Neural cell (in vitro differentiated cells): ENCODE data around the gene ZNF17. TPM values are rescaled to one million over a fixed set of nuclear protein-coding genes. Genes with fewer than 3 reads are reported as not detected.
A peak's percentile ranks its signal among the peaks of the same experiment; 100 is the strongest.

Experiments used
- H2AFZ ChIP-seq: fragments of 200-600, 300-800 bp; sonication (generic), shearing (Covaris generic); 2 replicates; pipeline ENCODE4 v1.6.0; 2014; ENCODE audit warnings: low read depth, mild to moderate bottlenecking, antibody characterized with exemption, low read length, moderate library complexity
- H3F3A ChIP-seq: fragments of 200-600 bp; shearing (Covaris generic); 2 replicates; pipeline ENCODE4 v1.6.1; 2016; ENCODE audit warnings: mild to moderate bottlenecking, moderate library complexity, mixed read lengths, antibody characterized with exemption, low read length; ENCODE audit not compliant: insufficient read depth, poor library complexity, severe bottlenecking
- H3K27ac ChIP-seq: fragments of 200-600, 300-800 bp; sonication (generic), shearing (Covaris generic); 2 replicates; pipeline ENCODE4 v1.5.1; 2014; ENCODE audit warnings: mild to moderate bottlenecking, low read length, moderate library complexity
- H3K27me3 ChIP-seq: fragments of 300-800, 200-600 bp; sonication (generic), shearing (Covaris generic); 2 replicates; pipeline ENCODE4 v1.6.0; 2014; ENCODE audit warnings: mild to moderate bottlenecking, low read depth, low read length, moderate library complexity; ENCODE audit not compliant: insufficient read depth
- H3K36me3 ChIP-seq: fragments of 300-800, 200-600 bp; sonication (generic), shearing (Covaris generic); 2 replicates; pipeline ENCODE4 v1.5.1; 2014; ENCODE audit warnings: mild to moderate bottlenecking, antibody characterized with exemption, low read length, moderate library complexity; ENCODE audit not compliant: insufficient read depth
- H3K4me2 ChIP-seq: fragments of 300-800, 200-600 bp; sonication (generic), shearing (Covaris generic); 2 replicates; pipeline ENCODE4 v1.6.0; 2014; ENCODE audit warnings: mild to moderate bottlenecking, low read length
- H3K4me3 ChIP-seq: fragments of 300-800, 200-600 bp; sonication (generic), shearing (Covaris generic); 2 replicates; pipeline ENCODE4 v1.5.1; 2014; ENCODE audit warnings: mild to moderate bottlenecking, low read length, moderate library complexity
- H3K79me2 ChIP-seq: fragments of 200-600 bp; shearing (Covaris generic); replicated peaks from 2 replicates; pipeline ENCODE4 v1.6.0; 2014; ENCODE audit warnings: mild to moderate bottlenecking, low read length, moderate library complexity; ENCODE audit not compliant: insufficient read depth
- H3K9ac ChIP-seq: fragments of 300-800, 200-600 bp; sonication (generic), shearing (Covaris generic); 2 replicates; pipeline ENCODE4 v1.6.1; 2016; ENCODE audit warnings: mild to moderate bottlenecking, low read length, mixed read lengths
- H3K9me2 ChIP-seq: fragments of 200-600 bp; shearing (Covaris generic); 2 replicates; pipeline ENCODE4 v1.6.1; 2016; ENCODE audit warnings: mild to moderate bottlenecking, low read length, mixed read lengths; ENCODE audit not compliant: insufficient read depth
- H3K9me3 ChIP-seq: fragments of 200-600, 300-800 bp; sonication (generic), shearing (Covaris generic); 2 replicates; pipeline ENCODE4 v1.6.1; 2016; ENCODE audit warnings: mild to moderate bottlenecking, mixed run types, low read length, moderate library complexity, mixed read lengths
- H4K20me1 ChIP-seq: fragments of 200-600 bp; shearing (Covaris generic); 2 replicates; pipeline ENCODE4 v1.6.1; 2016; ENCODE audit warnings: mild to moderate bottlenecking, mixed run types; ENCODE audit not compliant: insufficient read depth
- CTCF ChIP-seq: fragments of 450-650 bp; IDR thresholded peaks from 2 replicates; pipeline ENCODE4 v1.5.1; 2014; ENCODE audit warnings: antibody characterized with exemption, mild to moderate bottlenecking, moderate library complexity; ENCODE audit not compliant: poor library complexity, severe bottlenecking
- EP300 ChIP-seq: fragments of 450-650 bp; conservative IDR thresholded peaks from 2 replicates; pipeline ENCODE4 v1.6.1; 2014; ENCODE audit warnings: antibody characterized with exemption, mild to moderate bottlenecking, moderate library complexity; ENCODE audit not compliant: poor library complexity, severe bottlenecking
- EZH2 ChIP-seq: fragments of 200-600, 300-800 bp; shearing (Covaris generic), sonication (generic); IDR thresholded peaks from 2 replicates; pipeline ENCODE4 v1.6.1; 2014; ENCODE audit warnings: antibody characterized with exemption, low read length, borderline replicate concordance, mild to moderate bottlenecking; ENCODE audit not compliant: insufficient read depth, poor library complexity, severe bottlenecking
- MXI1 ChIP-seq: fragments of 450-650 bp; conservative IDR thresholded peaks from 2 replicates; pipeline ENCODE4 v1.6.1; 2014; ENCODE audit warnings: antibody characterized with exemption, mild to moderate bottlenecking; ENCODE audit not compliant: poor library complexity, severe bottlenecking
- POLR2AphosphoS5 ChIP-seq: IDR thresholded peaks from 2 replicates; pipeline ENCODE4 v1.6.1; 2012
- RAD21 ChIP-seq: fragments of 450-650 bp; conservative IDR thresholded peaks from 2 replicates; pipeline ENCODE4 v1.6.1; 2014; ENCODE audit warnings: antibody characterized with exemption, mild to moderate bottlenecking, moderate library complexity
- REST ChIP-seq: IDR thresholded peaks from 2 replicates; pipeline ENCODE4 v1.6.1; 2012; ENCODE audit warnings: borderline replicate concordance
- SMC3 ChIP-seq: fragments of 450-650 bp; conservative IDR thresholded peaks from 2 replicates; pipeline ENCODE4 v1.6.1; 2014; ENCODE audit warnings: antibody characterized with exemption, mild to moderate bottlenecking, moderate library complexity; ENCODE audit not compliant: poor library complexity
- TAF1 ChIP-seq: IDR thresholded peaks from 2 replicates; pipeline ENCODE4 v1.6.1; 2012; ENCODE audit warnings: low read depth
- polyA minus RNA-seq: library from RNA; depleted of rRNA, polyadenylated mRNA; stranded (reverse); fragments of >200 nt; gene quantifications from 2 replicates; pipeline ENCODE4 v1.2.3, GENCODE V29; 2014
- polyA plus RNA-seq: library from polyadenylated mRNA; depleted of rRNA; stranded (reverse); fragments of >200 nt; gene quantifications from 2 replicates; pipeline ENCODE4 v1.2.3, GENCODE V29; 2014

ZNF17 gene
- polyA plus RNA-seq (26.3 and 32.1 TPM in 2 replicates), polyA minus RNA-seq (69.9 and 80.0 TPM in 2 replicates)

- TF ChIP-seq EP300 (no peak), CTCF (no peak), POLR2AphosphoS5 (peak; percentile 94), SMC3 (peak; percentile 53), TAF1 (peak; percentile 69), REST (peak; percentile 86), RAD21 (no peak), EZH2 (no peak), MXI1 (peak; percentile 92)
- Histone ChIP-seq H3K9me3 (no peaks in the 10 kb centered on the region), H3K27ac (peak within 1 kb of the TSS; percentile 88), H4K20me1 (no peaks in the 10 kb centered on the region), H3K9ac (peak within 1 kb of the TSS; percentile 88), H2AFZ (peak within 1 kb of the TSS; percentile 58), H3K4me3 (peak within 1 kb of the TSS; percentile 100), H3K4me2 (peak within 1 kb of the TSS; percentile 81), H3F3A (no peaks in the 10 kb centered on the region), H3K9me2 (no peaks in the 10 kb centered on the region), H3K79me2 (peaks cover 23% of the 10 kb centered on the region), H3K27me3 (no peaks in the 10 kb centered on the region), H3K36me3 (peaks cover 8% of the 10 kb centered on the region)
Observed at GRCh38 chr19:57410877-57411671, at the start of gene ZNF17. ZNF17 (plus strand) TSS chr19:57411161; CDS start chr19:57413616, 2,455 bp downstream.

- H3K27me3 ChIP-seq, result no peaks in the 10 kb centered on the region
- peak overlapping the region; percentile 70 for H3K9ac ChIP-seq
- peak overlapping the region; percentile 98 for H3K27ac ChIP-seq
- H3K9me2 ChIP-seq, result no peaks in the 10 kb centered on the region
- no peaks in the 10 kb centered on the region for H3F3A ChIP-seq
- TF ChIP-seq EP300 (no peak), RAD21 (no peak), TAF1 (no peak), CTCF (no peak), SMC3 (no peak), EZH2 (no peak), MXI1 (no peak), POLR2AphosphoS5 (no peak), REST (no peak)
- H3K4me2 ChIP-seq, result peak overlapping the region; percentile 70
- H4K20me1 ChIP-seq, result no peaks in the 10 kb centered on the region
- H3K4me3 ChIP-seq, result peak overlapping the region; percentile 95
- H2AFZ ChIP-seq, result peak overlapping the region; percentile 66
- no peaks in the 10 kb centered on the region for H3K9me3 ChIP-seq
- no peaks in the 10 kb centered on the region for H3K36me3 ChIP-seq
- H3K79me2 ChIP-seq, result peaks cover 17% of the 10 kb centered on the region
Observed at GRCh38 chr19:57362419-57362818, 48.5 kb upstream of the ZNF17 start.
